Measurements from ENCODE around the gene ADSL. TPM values are rescaled to one million over a fixed set of nuclear protein-coding genes. Genes with fewer than 3 reads are reported as not detected.

ADSL gene
- total RNA-seq, 1 donor: 155 TPM

DNA sequence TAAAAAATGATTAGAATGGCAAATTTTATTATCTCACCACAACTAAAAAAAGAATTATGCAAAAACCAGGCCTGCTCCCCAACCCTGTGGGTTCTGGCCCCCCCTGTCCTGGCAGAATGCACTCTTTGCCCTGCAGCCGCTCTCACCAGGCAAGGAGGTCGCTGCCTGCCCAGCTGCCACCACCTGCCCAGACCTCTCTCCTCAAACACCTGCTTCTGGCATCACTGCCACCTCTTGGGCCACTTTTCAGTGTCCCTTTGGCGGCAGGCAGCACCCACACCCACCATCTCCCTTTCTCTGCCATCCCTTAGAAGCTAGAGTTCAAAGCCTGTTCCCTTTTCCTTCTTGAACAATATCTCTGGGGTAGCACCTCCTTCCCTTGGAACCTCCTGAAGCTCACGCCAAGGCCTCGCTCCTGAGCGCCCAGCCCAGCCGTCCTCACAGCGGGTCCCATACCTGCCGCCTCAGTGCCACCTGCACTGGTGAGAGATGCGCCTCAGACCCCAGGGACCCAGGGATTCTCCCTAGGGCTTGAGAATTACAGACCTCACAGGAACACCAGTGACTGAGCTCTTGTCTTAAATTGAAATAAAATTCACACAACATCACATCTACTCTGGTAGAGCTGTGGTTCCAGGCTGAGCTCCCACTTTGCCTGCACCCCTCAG lies 68.7 kb downstream of the ADSL start:
- H3K4me1 ChIP-seq (ENCODE audit: insufficient read depth, low read length): no peaks in the 10 kb centered on the region

DNA sequence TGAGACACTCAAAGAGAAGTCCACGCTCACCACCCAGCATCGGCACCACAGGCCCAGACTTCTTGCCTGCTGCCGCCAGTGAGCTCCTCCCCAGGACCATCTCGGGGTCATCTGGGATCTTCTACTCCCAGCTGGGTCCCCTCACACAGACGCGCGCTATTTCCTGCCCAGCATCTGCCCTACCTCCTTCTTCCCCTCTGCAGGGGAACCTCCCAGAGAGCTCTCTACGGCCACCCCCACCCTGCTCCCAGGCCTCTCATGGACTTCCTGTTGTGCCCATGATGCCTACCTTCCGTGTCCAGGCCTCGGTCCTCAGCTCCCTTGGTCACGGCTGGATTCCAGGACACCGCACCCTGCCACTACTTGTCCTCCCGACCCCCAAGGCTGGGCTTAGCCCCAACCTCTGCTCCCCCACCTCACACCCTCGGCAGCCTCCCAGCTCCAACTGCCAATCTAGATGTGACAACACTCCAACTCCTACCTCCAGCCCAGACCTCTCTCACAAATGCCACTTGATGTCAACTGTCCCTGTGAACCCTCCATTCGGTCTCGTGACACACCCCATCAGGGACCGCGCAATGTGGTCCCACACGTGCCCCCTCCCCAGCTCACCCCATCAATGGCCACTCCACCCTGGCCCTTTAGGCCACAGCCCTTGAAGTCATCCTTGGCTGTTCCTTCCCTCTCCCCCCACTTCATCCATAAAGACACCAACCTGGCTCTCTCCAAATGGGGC lies 69.4 kb downstream of the ADSL start:
- peak; percentile 86 for DNase-seq (ENCODE audit: insufficient read length, low spot score, missing footprints)
- H3K36me3 ChIP-seq (ENCODE audit: insufficient read depth, low read length): peaks cover 48% of the 10 kb centered on the region

More for the DNA sequence above, 68.7 kb downstream of the ADSL start:
- H2AFZ ChIP-seq (ENCODE audit: low read length): no peak overlapping the region
- peaks cover 9% of the 10 kb centered on the region for H4K20me1 ChIP-seq (ENCODE audit: insufficient read depth, low read length)
- no peak overlapping the region for H3K4me3 ChIP-seq (ENCODE audit: insufficient read depth, low read length)
- no peak overlapping the region for H3K27ac ChIP-seq (ENCODE audit: low read depth, low read length)
- H3K36me3 ChIP-seq (ENCODE audit: insufficient read depth, low read length): peaks cover 47% of the 10 kb centered on the region
- peak; percentile 87 for DNase-seq (ENCODE audit: insufficient read length, low spot score, missing footprints)
- no peaks in the 10 kb centered on the region for H3K79me2 ChIP-seq (ENCODE audit: insufficient read depth, low read length)
- H3K4me2 ChIP-seq (ENCODE audit: insufficient read depth, low read length): no peak overlapping the region
- TF ChIP-seq, protein P1, sequence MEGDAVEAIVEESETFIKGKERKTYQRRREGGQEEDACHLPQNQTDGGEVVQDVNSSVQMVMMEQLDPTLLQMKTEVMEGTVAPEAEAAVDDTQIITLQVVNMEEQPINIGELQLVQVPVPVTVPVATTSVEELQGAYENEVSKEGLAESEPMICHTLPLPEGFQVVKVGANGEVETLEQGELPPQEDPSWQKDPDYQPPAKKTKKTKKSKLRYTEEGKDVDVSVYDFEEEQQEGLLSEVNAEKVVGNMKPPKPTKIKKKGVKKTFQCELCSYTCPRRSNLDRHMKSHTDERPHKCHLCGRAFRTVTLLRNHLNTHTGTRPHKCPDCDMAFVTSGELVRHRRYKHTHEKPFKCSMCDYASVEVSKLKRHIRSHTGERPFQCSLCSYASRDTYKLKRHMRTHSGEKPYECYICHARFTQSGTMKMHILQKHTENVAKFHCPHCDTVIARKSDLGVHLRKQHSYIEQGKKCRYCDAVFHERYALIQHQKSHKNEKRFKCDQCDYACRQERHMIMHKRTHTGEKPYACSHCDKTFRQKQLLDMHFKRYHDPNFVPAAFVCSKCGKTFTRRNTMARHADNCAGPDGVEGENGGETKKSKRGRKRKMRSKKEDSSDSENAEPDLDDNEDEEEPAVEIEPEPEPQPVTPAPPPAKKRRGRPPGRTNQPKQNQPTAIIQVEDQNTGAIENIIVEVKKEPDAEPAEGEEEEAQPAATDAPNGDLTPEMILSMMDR (IDR thresholded peaks at IDR 0.05; ENCODE audit: extremely low read depth, low read depth, low read length): no peak
- H3K27me3 ChIP-seq (ENCODE audit: insufficient read depth, low read length): no peaks in the 10 kb centered on the region
- H3K9me3 ChIP-seq (ENCODE audit: low read depth, low read length): no peaks in the 10 kb centered on the region

DNA sequence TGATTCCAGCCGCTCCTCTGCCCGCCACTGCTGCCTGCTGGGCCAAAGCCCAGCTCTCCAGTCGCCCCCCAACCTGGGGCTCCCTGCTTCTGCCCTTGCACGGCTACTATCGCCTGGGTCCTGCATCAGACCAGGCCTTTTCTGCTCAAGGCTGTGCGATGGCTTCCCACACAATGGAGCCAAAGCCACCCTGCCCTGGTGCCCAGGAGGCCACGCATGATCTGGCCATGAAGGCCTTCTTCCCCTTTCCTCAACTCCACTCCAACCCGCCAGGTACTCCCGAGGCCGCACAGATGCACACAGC lies 69.9 kb downstream of the ADSL start:
- peak; percentile 66 for DNase-seq (ENCODE audit: insufficient read length, low spot score, missing footprints)
- Histone ChIP-seq H3K4me2 (ENCODE audit: insufficient read depth, low read length) (no peak overlapping the region), H3K9me3 (ENCODE audit: low read depth, low read length) (no peaks in the 10 kb centered on the region), H3K27me3 (ENCODE audit: insufficient read depth, low read length) (no peaks in the 10 kb centered on the region), H3K79me2 (ENCODE audit: insufficient read depth, low read length) (no peaks in the 10 kb centered on the region), H2AFZ (ENCODE audit: low read length) (no peak overlapping the region), H4K20me1 (ENCODE audit: insufficient read depth, low read length) (peaks cover 9% of the 10 kb centered on the region), H3K27ac (ENCODE audit: low read depth, low read length) (no peak overlapping the region), H3K4me1 (ENCODE audit: insufficient read depth, low read length) (no peaks in the 10 kb centered on the region), H3K36me3 (ENCODE audit: insufficient read depth, low read length) (peaks cover 48% of the 10 kb centered on the region), H3K4me3 (ENCODE audit: insufficient read depth, low read length) (no peak overlapping the region)
- TF ChIP-seq, protein P1 (IDR thresholded peaks at IDR 0.05; ENCODE audit: extremely low read depth, low read depth, low read length): no peak

More for the DNA sequence above, 69.4 kb downstream of the ADSL start:
- no peaks in the 10 kb centered on the region for H3K79me2 ChIP-seq (ENCODE audit: insufficient read depth, low read length)
- H3K4me3 ChIP-seq (ENCODE audit: insufficient read depth, low read length): no peak overlapping the region
- no peaks in the 10 kb centered on the region for H3K9me3 ChIP-seq (ENCODE audit: low read depth, low read length)
- TF ChIP-seq, protein P1 (IDR thresholded peaks at IDR 0.05; ENCODE audit: extremely low read depth, low read depth, low read length): no peak
- H3K4me1 ChIP-seq (ENCODE audit: insufficient read depth, low read length): no peaks in the 10 kb centered on the region
- no peak overlapping the region for H3K4me2 ChIP-seq (ENCODE audit: insufficient read depth, low read length)
- no peak overlapping the region for H3K27ac ChIP-seq (ENCODE audit: low read depth, low read length)
- H4K20me1 ChIP-seq (ENCODE audit: insufficient read depth, low read length): peaks cover 9% of the 10 kb centered on the region
- H2AFZ ChIP-seq (ENCODE audit: low read length): no peak overlapping the region
- H3K27me3 ChIP-seq (ENCODE audit: insufficient read depth, low read length): no peaks in the 10 kb centered on the region

DNA sequence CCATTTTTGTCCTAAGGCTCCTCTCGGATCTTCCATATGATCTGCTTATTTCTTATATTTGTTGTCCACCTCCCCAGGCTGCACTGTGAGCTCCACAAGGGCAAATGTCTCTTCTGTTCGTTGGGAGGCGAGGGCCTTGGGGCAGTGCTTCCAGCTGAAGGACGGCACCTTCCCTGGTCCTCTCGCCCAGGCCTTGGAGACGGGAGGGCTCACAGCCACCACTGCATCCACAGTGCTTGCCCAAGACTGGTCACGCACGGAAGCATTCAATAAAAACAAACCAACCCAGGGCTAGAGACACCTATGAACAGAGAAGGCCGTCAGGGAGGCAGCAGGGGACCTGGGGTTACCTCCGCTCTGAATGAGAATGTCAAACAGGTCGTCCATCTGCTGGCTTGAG lies 70.3 kb downstream of the ADSL start:
- H3K4me2 ChIP-seq (ENCODE audit: insufficient read depth, low read length): no peak overlapping the region
- peaks cover 9% of the 10 kb centered on the region for H4K20me1 ChIP-seq (ENCODE audit: insufficient read depth, low read length)
- H2AFZ ChIP-seq (ENCODE audit: low read length): no peak overlapping the region
- no peak overlapping the region for H3K4me3 ChIP-seq (ENCODE audit: insufficient read depth, low read length)
- no peak overlapping the region for H3K27ac ChIP-seq (ENCODE audit: low read depth, low read length)
- H3K79me2 ChIP-seq (ENCODE audit: insufficient read depth, low read length): no peaks in the 10 kb centered on the region
- no peaks in the 10 kb centered on the region for H3K9me3 ChIP-seq (ENCODE audit: low read depth, low read length)
- no peak for DNase-seq (ENCODE audit: insufficient read length, low spot score, missing footprints)
- TF ChIP-seq, protein P1 (IDR thresholded peaks at IDR 0.05; ENCODE audit: extremely low read depth, low read depth, low read length): no peak
- H3K27me3 ChIP-seq (ENCODE audit: insufficient read depth, low read length): no peaks in the 10 kb centered on the region
- peaks cover 48% of the 10 kb centered on the region for H3K36me3 ChIP-seq (ENCODE audit: insufficient read depth, low read length)
- H3K4me1 ChIP-seq (ENCODE audit: insufficient read depth, low read length): no peaks in the 10 kb centered on the region

All from osteoblast (primary cell).